ENCODE results near the gene HSPA12A.

The HSPA12A gene

DNA sequence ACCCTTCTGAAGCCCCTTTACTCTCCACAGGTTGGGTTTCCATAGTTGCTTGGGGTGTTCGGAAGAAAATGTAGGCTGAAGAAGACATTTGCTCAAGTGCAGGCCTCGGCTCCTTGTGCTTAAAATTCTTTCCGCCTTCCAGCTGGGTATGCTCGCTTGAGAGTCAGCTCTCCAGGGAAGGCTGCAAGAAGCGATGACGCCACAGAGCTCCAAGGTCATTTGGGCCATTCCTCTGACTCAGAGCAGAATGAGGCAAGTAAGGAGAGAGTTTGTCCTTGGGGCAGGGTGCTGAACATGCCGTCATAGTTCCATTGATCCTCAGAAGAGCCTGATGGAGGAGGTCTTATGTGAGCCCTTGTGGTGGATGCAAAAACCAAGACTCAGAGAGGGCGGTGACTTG, 27.4 kb upstream of the HSPA12A start:
- Histone ChIP-seq H2AFZ (ENCODE audit: low read length) (no peak overlapping the region), H2AK5ac (ENCODE audit: low read depth, low read length) (peak overlapping the region; percentile 51), H3K27ac (replicated peaks; ENCODE audit: low read length) (no peak overlapping the region), H3K18ac (ENCODE audit: low read length) (peak overlapping the region; percentile 27), H2BK15ac (ENCODE audit: low read length) (no peak overlapping the region), H3K4me2 (ENCODE audit: insufficient read depth, low read length, poor library complexity, severe bottlenecking) (no peak overlapping the region), H2BK5ac (ENCODE audit: low read length) (no peak overlapping the region), H3K79me1 (ENCODE audit: low read depth, low read length) (no peaks in the 10 kb centered on the region), H3K9ac (ENCODE audit: low read depth, low read length, poor library complexity) (no peak overlapping the region), H3K4ac (ENCODE audit: low read length) (no peak overlapping the region), H3K4me3 (ENCODE audit: low read length in 2 of 2) (no peak overlapping the region), H3K9me3 (replicated peaks in 1 of 2; ENCODE audit: control insufficient read depth in 2 of 2, insufficient read depth in 1 of 2, low read depth in 1 of 2, low read length in 2 of 2) (peaks cover 0 to 5% of the 10 kb centered on the region in 2 donors), H3K27me3 (ENCODE audit: control insufficient read depth in 3 of 3, insufficient read depth in 3 of 3, low read depth in 1 of 3, low read length in 3 of 3) (no peaks in the 10 kb centered on the region), H3K36me3 (replicated peaks in 1 of 2; ENCODE audit: control insufficient read depth in 2 of 2, insufficient read depth in 2 of 2, low read length in 2 of 2) (no peaks in the 10 kb centered on the region), H4K91ac (ENCODE audit: low read depth, low read length, poor library complexity) (no peak overlapping the region), H3K23ac (ENCODE audit: low read depth, low read length, poor library complexity) (peak overlapping the region; percentile 56), H3K14ac (ENCODE audit: low read length) (no peak overlapping the region), H2BK120ac (ENCODE audit: low read depth, low read length) (no peak overlapping the region), H4K8ac (ENCODE audit: low read depth, low read length) (no peak overlapping the region), H2BK12ac (ENCODE audit: low read length) (no peak overlapping the region), H3K4me1 (ENCODE audit: control insufficient read depth in 2 of 2, insufficient read depth in 1 of 2, low read depth in 1 of 2, low read length in 2 of 2) (peaks cover 0 to 8% of the 10 kb centered on the region in 2 donors)
- WGBS, 2 donors (ENCODE audit: extremely low coverage in 2 of 2, insufficient read length in 2 of 2, insufficient replicate concordance in 1 of 2), result no CpG with 5 or more reads among the region's 8 CpGs
- no peak for DNase-seq (ENCODE audit: low spot score)

DNA sequence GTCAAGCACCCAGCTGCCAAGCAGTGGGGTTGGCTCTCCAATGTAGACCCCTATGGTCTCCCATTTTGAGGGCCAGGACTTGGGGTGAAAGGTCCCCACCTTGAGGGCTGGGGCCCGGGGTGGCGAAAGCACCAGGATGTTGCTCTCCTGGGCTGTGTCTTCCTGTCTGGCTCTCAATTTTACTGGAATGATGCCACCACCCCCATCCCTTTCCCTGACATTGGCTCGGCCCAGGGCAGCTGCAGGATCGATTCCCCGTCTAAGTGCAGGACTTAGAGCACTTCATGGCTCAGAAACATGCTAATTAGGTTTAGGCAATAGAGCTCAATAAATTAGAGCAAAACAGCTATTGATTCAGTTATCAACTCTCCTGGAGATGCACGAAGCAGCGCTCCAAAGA, 27.0 kb upstream of the HSPA12A start:
- H3K23ac ChIP-seq (ENCODE audit: low read depth, low read length, poor library complexity), result peak overlapping the region; percentile 25
- no peaks in the 10 kb centered on the region for H3K79me1 ChIP-seq (ENCODE audit: low read depth, low read length)
- WGBS, 2 donors (ENCODE audit: extremely low coverage in 2 of 2, insufficient read length in 2 of 2, insufficient replicate concordance in 1 of 2), result no CpG with 5 or more reads among the region's 7 CpGs

DNA sequence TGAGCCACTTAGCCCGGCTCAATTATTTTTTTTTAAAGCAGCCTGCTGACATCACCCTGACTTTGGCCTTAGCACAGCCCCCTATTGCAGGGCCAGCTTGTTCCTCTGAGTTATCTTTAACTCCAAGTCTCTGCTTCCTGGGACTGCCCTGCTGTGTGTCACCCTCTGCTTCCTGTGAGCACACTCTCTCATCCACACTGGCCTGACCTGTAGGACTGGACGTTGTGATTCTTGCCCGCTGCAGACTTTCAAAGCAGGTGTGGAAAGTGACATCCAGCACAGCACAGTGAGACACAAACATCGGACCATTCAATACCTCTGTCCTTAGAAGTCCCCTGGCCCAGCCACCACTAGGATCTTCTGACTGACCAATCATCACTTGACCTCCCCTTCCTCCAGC, 26.4 kb upstream of the HSPA12A start:
- no peak overlapping the region for H3K18ac ChIP-seq (ENCODE audit: low read length)
- no peak overlapping the region for H2BK15ac ChIP-seq (ENCODE audit: low read length)
- peaks cover 0 to 8% of the 10 kb centered on the region in 2 donors for H3K4me1 ChIP-seq (ENCODE audit: control insufficient read depth in 2 of 2, insufficient read depth in 1 of 2, low read depth in 1 of 2, low read length in 2 of 2)
- no peak overlapping the region for H3K4me3 ChIP-seq (ENCODE audit: low read length in 2 of 2)
- WGBS, 2 donors (ENCODE audit: extremely low coverage in 2 of 2, insufficient read length in 2 of 2, insufficient replicate concordance in 1 of 2), result no CpG with 5 or more reads among the region's 4 CpGs
- H3K14ac ChIP-seq (ENCODE audit: low read length), result no peak overlapping the region
- no peaks in the 10 kb centered on the region for H3K27me3 ChIP-seq (ENCODE audit: control insufficient read depth in 3 of 3, insufficient read depth in 3 of 3, low read depth in 1 of 3, low read length in 3 of 3)
- DNase-seq (ENCODE audit: low spot score), result no peak
- peak overlapping the region; percentile 5 for H2BK5ac ChIP-seq (ENCODE audit: low read length)
- no peak overlapping the region for H2BK12ac ChIP-seq (ENCODE audit: low read length)
- H4K91ac ChIP-seq (ENCODE audit: low read depth, low read length, poor library complexity), result no peak overlapping the region
- no peak overlapping the region for H2BK120ac ChIP-seq (ENCODE audit: low read depth, low read length)
- H3K4ac ChIP-seq (ENCODE audit: low read length), result no peak overlapping the region
- H3K79me1 ChIP-seq (ENCODE audit: low read depth, low read length), result no peaks in the 10 kb centered on the region
- no peak overlapping the region for H3K9ac ChIP-seq (ENCODE audit: low read depth, low read length, poor library complexity)
- H3K23ac ChIP-seq (ENCODE audit: low read depth, low read length, poor library complexity), result peak overlapping the region; percentile 25
- no peak overlapping the region for H3K27ac ChIP-seq (replicated peaks; ENCODE audit: low read length)
- H3K9me3 ChIP-seq (replicated peaks in 1 of 2; ENCODE audit: control insufficient read depth in 2 of 2, insufficient read depth in 1 of 2, low read depth in 1 of 2, low read length in 2 of 2), result peaks cover 0 to 5% of the 10 kb centered on the region in 2 donors
- H3K4me2 ChIP-seq (ENCODE audit: insufficient read depth, low read length, poor library complexity, severe bottlenecking), result no peak overlapping the region
- H2AFZ ChIP-seq (ENCODE audit: low read length), result no peak overlapping the region
- H2AK5ac ChIP-seq (ENCODE audit: low read depth, low read length), result no peak overlapping the region
- no peaks in the 10 kb centered on the region for H3K36me3 ChIP-seq (replicated peaks in 1 of 2; ENCODE audit: control insufficient read depth in 2 of 2, insufficient read depth in 2 of 2, low read length in 2 of 2)
- no peak overlapping the region for H4K8ac ChIP-seq (ENCODE audit: low read depth, low read length)

More for the DNA sequence above, 27.0 kb upstream of the HSPA12A start:
- Histone ChIP-seq H4K8ac (ENCODE audit: low read depth, low read length) (no peak overlapping the region), H3K14ac (ENCODE audit: low read length) (no peak overlapping the region), H3K9me3 (replicated peaks in 1 of 2; ENCODE audit: control insufficient read depth in 2 of 2, insufficient read depth in 1 of 2, low read depth in 1 of 2, low read length in 2 of 2) (peaks cover 0 to 5% of the 10 kb centered on the region in 2 donors), H2AFZ (ENCODE audit: low read length) (no peak overlapping the region), H3K4me2 (ENCODE audit: insufficient read depth, low read length, poor library complexity, severe bottlenecking) (no peak overlapping the region), H3K4ac (ENCODE audit: low read length) (no peak overlapping the region), H2AK5ac (ENCODE audit: low read depth, low read length) (no peak overlapping the region), H3K27me3 (ENCODE audit: control insufficient read depth in 3 of 3, insufficient read depth in 3 of 3, low read depth in 1 of 3, low read length in 3 of 3) (no peaks in the 10 kb centered on the region), H3K4me1 (ENCODE audit: control insufficient read depth in 2 of 2, insufficient read depth in 1 of 2, low read depth in 1 of 2, low read length in 2 of 2) (peaks cover 0 to 8% of the 10 kb centered on the region in 2 donors), H2BK12ac (ENCODE audit: low read length) (no peak overlapping the region), H3K18ac (ENCODE audit: low read length) (no peak overlapping the region), H2BK5ac (ENCODE audit: low read length) (no peak overlapping the region), H2BK15ac (ENCODE audit: low read length) (no peak overlapping the region), H3K9ac (ENCODE audit: low read depth, low read length, poor library complexity) (no peak overlapping the region), H3K4me3 (ENCODE audit: low read length in 2 of 2) (no peak overlapping the region), H4K91ac (ENCODE audit: low read depth, low read length, poor library complexity) (no peak overlapping the region), H2BK120ac (ENCODE audit: low read depth, low read length) (no peak overlapping the region), H3K27ac (replicated peaks; ENCODE audit: low read length) (no peak overlapping the region), H3K36me3 (replicated peaks in 1 of 2; ENCODE audit: control insufficient read depth in 2 of 2, insufficient read depth in 2 of 2, low read length in 2 of 2) (no peaks in the 10 kb centered on the region)
- no peak for DNase-seq (ENCODE audit: low spot score)

DNA sequence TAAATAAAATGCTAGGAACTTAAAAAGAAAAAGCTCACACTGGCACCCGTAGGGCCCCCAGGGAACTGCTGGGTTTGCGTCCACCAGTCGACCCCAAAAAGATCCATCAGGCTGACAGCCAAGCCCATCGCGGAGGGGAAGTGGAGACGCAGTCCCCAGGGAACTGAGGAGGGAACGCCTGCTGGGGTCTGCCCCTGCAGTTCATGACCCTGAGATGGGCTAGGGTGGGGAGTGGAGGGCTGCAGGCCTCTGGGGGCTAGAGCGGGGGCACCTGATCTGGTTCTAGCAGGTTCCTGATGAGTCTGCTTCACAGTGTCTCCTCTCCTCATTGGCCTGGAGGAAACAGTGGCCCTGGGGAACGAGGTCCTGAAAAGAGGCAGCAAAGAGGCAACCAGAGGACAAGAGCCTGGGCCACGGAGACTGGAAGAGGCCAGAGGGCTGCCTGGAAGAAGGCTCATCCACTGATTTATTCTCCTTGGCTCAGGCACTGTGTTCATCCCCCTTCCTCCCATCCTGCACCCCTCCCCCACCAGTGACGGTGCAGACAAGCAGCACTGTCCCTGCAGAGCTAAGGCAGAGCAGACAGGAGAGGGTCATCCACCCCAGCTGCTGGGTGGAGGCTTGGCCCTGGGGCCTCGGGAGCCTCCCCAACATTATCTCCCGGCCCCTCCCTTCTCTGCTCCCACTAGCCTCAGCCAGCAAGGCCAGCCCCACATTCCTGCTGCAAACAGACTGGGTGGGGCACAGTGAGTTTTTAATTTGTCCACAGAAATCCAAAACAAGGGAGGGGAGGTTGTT, 24.7 kb upstream of the HSPA12A start:
- Histone ChIP-seq H3K4me3 (ENCODE audit: low read length in 2 of 2) (no peak overlapping the region), H3K14ac (ENCODE audit: low read length) (no peak overlapping the region), H2AK5ac (ENCODE audit: low read depth, low read length) (no peak overlapping the region), H3K36me3 (replicated peaks in 1 of 2; ENCODE audit: control insufficient read depth in 2 of 2, insufficient read depth in 2 of 2, low read length in 2 of 2) (no peaks in the 10 kb centered on the region), H4K91ac (ENCODE audit: low read depth, low read length, poor library complexity) (no peak overlapping the region), H4K8ac (ENCODE audit: low read depth, low read length) (no peak overlapping the region), H2AFZ (ENCODE audit: low read length) (no peak overlapping the region), H2BK15ac (ENCODE audit: low read length) (no peak overlapping the region), H3K79me1 (ENCODE audit: low read depth, low read length) (no peaks in the 10 kb centered on the region), H3K4ac (ENCODE audit: low read length) (no peak overlapping the region), H2BK12ac (ENCODE audit: low read length) (no peak overlapping the region), H3K23ac (ENCODE audit: low read depth, low read length, poor library complexity) (no peak overlapping the region), H3K18ac (ENCODE audit: low read length) (peak overlapping the region; percentile 36), H3K27ac (replicated peaks; ENCODE audit: low read length) (no peak overlapping the region), H3K27me3 (ENCODE audit: control insufficient read depth in 3 of 3, insufficient read depth in 3 of 3, low read depth in 1 of 3, low read length in 3 of 3) (no peaks in the 10 kb centered on the region), H3K4me2 (ENCODE audit: insufficient read depth, low read length, poor library complexity, severe bottlenecking) (no peak overlapping the region), H3K4me1 (ENCODE audit: control insufficient read depth in 2 of 2, insufficient read depth in 1 of 2, low read depth in 1 of 2, low read length in 2 of 2) (peaks cover 0 to 8% of the 10 kb centered on the region in 2 donors), H2BK120ac (ENCODE audit: low read depth, low read length) (no peak overlapping the region), H3K9ac (ENCODE audit: low read depth, low read length, poor library complexity) (no peak overlapping the region), H3K9me3 (replicated peaks in 1 of 2; ENCODE audit: control insufficient read depth in 2 of 2, insufficient read depth in 1 of 2, low read depth in 1 of 2, low read length in 2 of 2) (peaks cover 0 to 5% of the 10 kb centered on the region in 2 donors), H2BK5ac (ENCODE audit: low read length) (no peak overlapping the region)
- WGBS, 2 donors (ENCODE audit: extremely low coverage in 2 of 2, insufficient read length in 2 of 2, insufficient replicate concordance in 1 of 2), result no CpG with 5 or more reads among the region's 13 CpGs
- no peak for DNase-seq (ENCODE audit: low spot score)

Measured in neuronal stem cell (in vitro differentiated cells).